SK-N-SH (cell line): ENCODE data around the gene CABLES2. TPM values are rescaled to one million over a fixed set of nuclear protein-coding genes. Genes with fewer than 3 reads are reported as not detected.

ENCODE experiments used
- CTCF ChIA-PET: fragments of 300-600, 350-600 bp; formaldehyde crosslinking; extraction: SDS; loops from one replicate; lab custom pipeline; 2021; lab: Yijun Ruan, JAX
- POLR2A ChIA-PET: fragments of 350-600 bp; sonication (Branson Sonifier 250); formaldehyde crosslinking; extraction: SDS; loops from one replicate; lab custom pipeline; 2020; ENCODE audit warnings: antibody characterized with exemption, inconsistent platforms; lab: Yijun Ruan, JAX
- DNase-seq: peaks from one replicate; pipeline ENCODE4 v3.0.0; 2012
- H2AFZ ChIP-seq: fragments of 200-600 bp; sonication (generic); 2 replicates; pipeline ENCODE4 v1.8.1; 2016; ENCODE audit warnings: antibody characterized with exemption, mild to moderate bottlenecking, low read depth
- H3F3A ChIP-seq: fragments of 200-600 bp; sonication (generic); replicated peaks from 2 replicates; pipeline ENCODE3; 2016; ENCODE audit warnings: antibody characterized with exemption, mild to moderate bottlenecking; ENCODE audit not compliant: insufficient read depth
- H3K27ac ChIP-seq, 2 experiments: fragments of 200-500 bp in 1 of 2; fragments of 200-600 bp in 1 of 2; sonication (Bioruptor generic) in 1 of 2; sonication (generic), shearing (Covaris generic) in 1 of 2; 2 replicates each; pipeline versions ENCODE4 v1.5.1 to v1.6.1; 2014 to 2016; ENCODE audit warnings: low read depth in 2 of 2, inconsistent platforms in 1 of 2, low read length in 1 of 2, mild to moderate bottlenecking in 1 of 2, mixed read lengths in 1 of 2
- H3K27me3 ChIP-seq: fragments of 200-600 bp; sonication (generic), shearing (Covaris generic); 2 replicates; pipeline ENCODE4 v1.6.1; 2016; ENCODE audit warnings: mixed run types; ENCODE audit not compliant: insufficient read depth
- H3K36me3 ChIP-seq, 2 experiments: fragments of 200-500 bp in 1 of 2; fragments of 200-600 bp in 1 of 2; sonication (Bioruptor generic) in 1 of 2; sonication (generic) in 1 of 2; replicated peaks in 1 of 2; 2 replicates each; pipeline versions ENCODE3 to v1.5.1; 2014 to 2016; ENCODE audit warnings: low read length in 1 of 2, mild to moderate bottlenecking in 1 of 2; ENCODE audit not compliant: insufficient read depth in 2 of 2, control insufficient read depth in 1 of 2
- H3K4me1 ChIP-seq, 2 experiments: fragments of 200-500 bp in 1 of 2; fragments of 200-600 bp in 1 of 2; sonication (Bioruptor generic) in 1 of 2; sonication (generic), shearing (Covaris generic) in 1 of 2; 2 replicates each; pipeline versions ENCODE4 v1.5.1 to v1.6.1; 2014 to 2016; ENCODE audit warnings: low read depth in 1 of 2, low read length in 1 of 2, mixed run types in 1 of 2; ENCODE audit not compliant: insufficient read depth in 2 of 2, control insufficient read depth in 1 of 2
- H3K4me2 ChIP-seq: fragments of 200-600 bp; sonication (generic), shearing (Covaris generic); 2 replicates; pipeline ENCODE4 v1.6.1; 2017; ENCODE audit warnings: mixed run types
- H3K4me3 ChIP-seq, 2 experiments: fragments of 200-500 bp in 1 of 2; fragments of 200-600 bp in 1 of 2; sonication (Bioruptor generic) in 1 of 2; sonication (generic), shearing (Covaris generic) in 1 of 2; 2 replicates each; pipeline versions ENCODE4 v1.5.1 to v1.8.1; 2014 to 2016; ENCODE audit warnings: low read depth in 2 of 2, inconsistent platforms in 1 of 2, low read length in 1 of 2, mild to moderate bottlenecking in 1 of 2, mixed read lengths in 1 of 2, moderate library complexity in 1 of 2
- H3K79me2 ChIP-seq: fragments of 200-600 bp; sonication (generic); 2 replicates; pipeline ENCODE4 v1.8.1; 2017; ENCODE audit warnings: mild to moderate bottlenecking; ENCODE audit not compliant: insufficient read depth
- H3K9ac ChIP-seq: fragments of 200-600 bp; sonication (generic); 2 replicates; pipeline ENCODE4 v1.6.1; 2017; ENCODE audit warnings: mixed run types
- H3K9me2 ChIP-seq: fragments of 200-600 bp; sonication (generic); 2 replicates; pipeline ENCODE4 v1.6.1; 2017; ENCODE audit warnings: mixed run types
- H3K9me3 ChIP-seq: fragments of 200-600 bp; sonication (generic); 2 replicates; pipeline ENCODE4 v1.6.1; 2017; ENCODE audit warnings: mixed run types, mild to moderate bottlenecking, moderate library complexity
- H4K20me1 ChIP-seq: fragments of 200-600 bp; sonication (generic); 2 replicates; pipeline ENCODE4 v1.6.1; 2017; ENCODE audit warnings: mild to moderate bottlenecking, mixed run types; ENCODE audit not compliant: insufficient read depth
- CHD2 ChIP-seq: fragments of 150-350 bp; IDR thresholded peaks from 2 replicates; pipeline ENCODE4 v1.6.1; 2018; ENCODE audit warnings: low read length; ENCODE audit not compliant: partially characterized antibody
- CTCF ChIP-seq: fragments of 200-600 bp; sonication (generic); IDR thresholded peaks from 2 replicates; pipeline ENCODE4 v1.6.1; 2017; ENCODE audit warnings: antibody characterized with exemption, mild to moderate bottlenecking, moderate library complexity
- ELF1 ChIP-seq: IDR thresholded peaks from 2 replicates; pipeline ENCODE4 v1.4.0; 2012
- EZH2phosphoT487 ChIP-seq: fragments of 200-600 bp; sonication (generic); IDR thresholded peaks from 2 replicates; pipeline ENCODE4 v1.6.1; 2017; ENCODE audit warnings: low read depth, mixed run types, mild to moderate bottlenecking, antibody characterized with exemption, moderate library complexity, borderline replicate concordance
- FOSL2 ChIP-seq: IDR thresholded peaks from 2 replicates; pipeline ENCODE4 v1.4.0; 2012; ENCODE audit warnings: low read depth, mild to moderate bottlenecking, moderate library complexity, borderline replicate concordance
- FOXM1 ChIP-seq: IDR thresholded peaks from 2 replicates; pipeline ENCODE4 v1.4.0; 2012; ENCODE audit warnings: low read depth, mild to moderate bottlenecking
- GABPA ChIP-seq: IDR thresholded peaks from 2 replicates; pipeline ENCODE4 v1.4.0; 2012; ENCODE audit warnings: low read depth, mild to moderate bottlenecking
- MEF2A ChIP-seq: IDR thresholded peaks from 2 replicates; pipeline ENCODE4 v1.4.0; 2012; ENCODE audit warnings: low read depth, borderline replicate concordance
- MXI1 ChIP-seq: IDR thresholded peaks from 2 replicates; pipeline ENCODE4 v1.6.1; 2012; ENCODE audit warnings: mild to moderate bottlenecking, low read depth, low read length, improper control_type of control experiment
- NFIC ChIP-seq: IDR thresholded peaks from 2 replicates; pipeline ENCODE4 v1.4.0; 2012; ENCODE audit warnings: borderline replicate concordance
- RAD21 ChIP-seq: IDR thresholded peaks from 2 replicates; pipeline ENCODE4 v1.6.1; 2012; ENCODE audit warnings: mild to moderate bottlenecking, low read length
- RCOR1 ChIP-seq: fragments of 150-350 bp; IDR thresholded peaks from 2 replicates; pipeline ENCODE4 v1.6.1; 2017; ENCODE audit warnings: antibody characterized with exemption, low read length
- SMC3 ChIP-seq: IDR thresholded peaks from 2 replicates; pipeline ENCODE4 v1.6.1; 2012; ENCODE audit warnings: low read depth, low read length, improper control_type of control experiment
- TCF12 ChIP-seq: IDR thresholded peaks from 2 replicates; pipeline ENCODE4 v1.4.0; 2012
- TEAD4 ChIP-seq: IDR thresholded peaks from 2 replicates; pipeline ENCODE4 v1.4.0; 2012; ENCODE audit warnings: mild to moderate bottlenecking, borderline replicate concordance; ENCODE audit not compliant: insufficient read depth
- USF2 ChIP-seq: fragments of 150-350 bp; IDR thresholded peaks from 2 replicates; pipeline ENCODE4 v1.6.1; 2017; ENCODE audit warnings: antibody characterized with exemption, low read length, low read depth, borderline replicate concordance
- ZBTB33 ChIP-seq: IDR thresholded peaks from 2 replicates; pipeline ENCODE4 v1.4.0; 2012; ENCODE audit warnings: low read depth, borderline replicate concordance
- WGBS: methylation state at CpG from one replicate; pipeline ENCODE4 v1.1.6; 2017; ENCODE audit warnings: low lambda C conversion rate; 5-methylcytosine and 5-hydroxymethylcytosine counted together
- polyA plus RNA-seq, 3 experiments: library from polyadenylated mRNA; depleted of rRNA; stranded (reverse); fragments of >200 nt; gene quantifications; 2 replicates each; pipeline ENCODE4 v1.2.3, GENCODE V29; 2012

Gene CABLES2
- polyA plus RNA-seq, 1 of the 3 experiments (the other 2 are of a cell fraction), result 4.8 TPM

- H3K4me3 ChIP-seq, result no peak overlapping the region; a peak in 1 of 4 replicates
- peak; percentile 73 for TF ChIP-seq MXI1
- no peak for TF ChIP-seq MEF2A
- TF ChIP-seq USF2, result no peak
- no peak for TF ChIP-seq CHD2
- no peak for TF ChIP-seq TCF12
- TF ChIP-seq SMC3, result peak; percentile 94
- TF ChIP-seq NFIC, result no peak
- no peak for TF ChIP-seq GABPA
- no peak for TF ChIP-seq ZBTB33
- TF ChIP-seq ELF1, result no peak
- no peak for TF ChIP-seq FOXM1
- no peak for TF ChIP-seq TEAD4
- TF ChIP-seq RCOR1, result 0 out of 2 replicates have a peak, but pooled peaks have one; percentile 41
- peak; percentile 89 for TF ChIP-seq RAD21
- TF ChIP-seq EZH2phosphoT487, result no peak
- TF ChIP-seq CTCF, result peak; percentile 86
- TF ChIP-seq FOSL2, result no peak
- no peaks in the 10 kb centered on the region for H3K27me3 ChIP-seq
- peaks cover 3 to 6% of the 10 kb centered on the region in 2 experiments for H3K36me3 ChIP-seq
- peaks cover 64% of the 10 kb centered on the region for H3K79me2 ChIP-seq
- no peaks in the 10 kb centered on the region for H3K9me3 ChIP-seq
- CTCF ChIA-PET, result interaction anchor here (0.6 to 5.6 kb wide), 42 partner anchors 9 to 425 kb away, joined by 3 to 127 read pairs (median 4); partner anchors contain the start of genes ADRM1, LAMA5 and OSBPL2
- no peak overlapping the region for H2AFZ ChIP-seq
- H3K9ac ChIP-seq, result no peak overlapping the region
- no peaks in the 10 kb centered on the region for H3K9me2 ChIP-seq
- peaks cover 10% of the 10 kb centered on the region; the same call in 1 of the 2 replicates for H4K20me1 ChIP-seq
- 68% methylated on average over 13 of the region's 18 CpGs for WGBS
- POLR2A ChIA-PET, result interaction anchor here (0.6 to 1.5 kb wide), 3 partner anchors 14 to 76 kb away, joined by 4 to 8 read pairs (median 5); partner anchors contain the start of gene LAMA5
- peak; percentile 90 for DNase-seq
- peaks cover 7 to 9% of the 10 kb centered on the region in 2 experiments; a peak in 2 of 4 replicates for H3K4me1 ChIP-seq
- H3K27ac ChIP-seq, result no peak overlapping the region
- H3K4me2 ChIP-seq, result no peak overlapping the region
- peaks cover 16% of the 10 kb centered on the region for H3F3A ChIP-seq
These were observed 24.5 kb downstream of the CABLES2 start for GRCh38 chr20:62382306-62383198.
